Mesothelial cell of epicardium (in vitro differentiated cells): ENCODE measurements around the gene GRIN3B. TPM values are rescaled to one million over a fixed set of nuclear protein-coding genes. Genes with fewer than 3 reads are reported as not detected.
"Not testable (repeated sequence)": the region's sequence is repeated elsewhere in the genome, so short reads cannot be mapped to it uniquely, and the experiment has no call there.

Experiments used
- DNase-seq, 2 experiments: peaks; one replicate each; pipeline ENCODE4 v3.0.0; 2021; ENCODE audit warnings: low spot score in 2 of 2; ENCODE audit not compliant: unreplicated experiment in 2 of 2
- H3K27ac Mint-ChIP-seq: 2 replicates; pipeline ENCODE4 v1.8.0; 2021; ENCODE audit warnings: mixed read lengths
- H3K27me3 Mint-ChIP-seq: 2 replicates; pipeline ENCODE4 v1.8.0; 2021; ENCODE audit warnings: low read depth, mixed read lengths
- H3K36me3 Mint-ChIP-seq: 2 replicates; pipeline ENCODE4 v1.8.0; 2021; ENCODE audit warnings: mixed read lengths
- H3K4me1 Mint-ChIP-seq: 2 replicates; pipeline ENCODE4 v1.8.0; 2021; ENCODE audit warnings: mixed read lengths
- H3K4me3 Mint-ChIP-seq: 2 replicates; pipeline ENCODE4 v1.8.0; 2021; ENCODE audit warnings: mild to moderate bottlenecking, moderate library complexity, mixed read lengths
- H3K9me3 Mint-ChIP-seq: 2 replicates; pipeline ENCODE4 v1.8.0; 2021; ENCODE audit warnings: mixed read lengths
- CTCF ChIP-seq: fragments of 200-600 bp; sonication (generic); IDR thresholded peaks from one replicate; pipeline ENCODE4 v1.5.0; 2021; ENCODE audit warnings: antibody characterized with exemption; ENCODE audit not compliant: unreplicated experiment
- total RNA-seq: library from RNA; stranded (reverse); gene quantifications from 3 replicates; pipeline ENCODE4 v1.2.1, GENCODE V29; 2021

The GRIN3B gene
- total RNA-seq, 1 donor from 2014 or later, result 0.34 TPM

GRCh38 chr19:954272-954671 is 45.9 kb upstream of the GRIN3B start:
- H3K27ac Mint-ChIP-seq, result peak overlapping the region; percentile 98
- H3K4me1 Mint-ChIP-seq, result peaks cover 58% of the 10 kb centered on the region
- peaks cover 3% of the 10 kb centered on the region for H3K36me3 Mint-ChIP-seq

GRCh38 chr19:954672-955494 is 45.3 kb upstream of the GRIN3B start:
- Mint-ChIP-seq H3K9me3 (no peaks in the 10 kb centered on the region), H3K4me1 (peaks cover 63% of the 10 kb centered on the region), H3K4me3 (peak overlapping the region; percentile 41), H3K36me3 (peaks cover 5% of the 10 kb centered on the region), H3K27ac (peak overlapping the region; percentile 98), H3K27me3 (no peaks in the 10 kb centered on the region)
- no peak for TF ChIP-seq CTCF
- DNase-seq, result no peak

More at GRCh38 chr19:954272-954671, 45.9 kb upstream of the GRIN3B start:
- no peaks in the 10 kb centered on the region for H3K27me3 Mint-ChIP-seq
- peak overlapping the region; percentile 41 for H3K4me3 Mint-ChIP-seq
- DNase-seq, result no peak
- no peak for TF ChIP-seq CTCF
- H3K9me3 Mint-ChIP-seq, result no peaks in the 10 kb centered on the region

- peaks cover 65% of the 10 kb centered on the region for H3K4me1 Mint-ChIP-seq
- H3K27ac Mint-ChIP-seq, result peak overlapping the region; percentile 96
- peak overlapping the region; percentile 13 for H3K4me3 Mint-ChIP-seq
- H3K36me3 Mint-ChIP-seq, result peaks cover 5% of the 10 kb centered on the region
- no peak for TF ChIP-seq CTCF
- no peaks in the 10 kb centered on the region for H3K9me3 Mint-ChIP-seq
- DNase-seq, result no peak
- H3K27me3 Mint-ChIP-seq, result no peaks in the 10 kb centered on the region
Observed at GRCh38 chr19:955803-956765, 44.1 kb upstream of the GRIN3B start.

- H3K4me1 Mint-ChIP-seq, result peaks cover 60% of the 10 kb centered on the region
Observed at GRCh38 chr19:956766-957440, 43.3 kb upstream of the GRIN3B start.

GRCh38 chr19:957578-957977 is 42.6 kb upstream of the GRIN3B start:
- H3K27ac Mint-ChIP-seq, result peak overlapping the region; percentile 96
- not testable (repeated sequence) for H3K4me3 Mint-ChIP-seq, H3K27me3 Mint-ChIP-seq, H3K36me3 Mint-ChIP-seq, H3K9me3 Mint-ChIP-seq, DNase-seq
- H3K4me1 Mint-ChIP-seq, result peaks cover 63% of the 10 kb centered on the region

More at GRCh38 chr19:956766-957440, 43.3 kb upstream of the GRIN3B start:
- Mint-ChIP-seq H3K27me3 (no peaks in the 10 kb centered on the region), H3K36me3 (peaks cover 5% of the 10 kb centered on the region), H3K4me3 (peak overlapping the region; percentile 14), H3K9me3 (no peaks in the 10 kb centered on the region), H3K27ac (peak overlapping the region; percentile 96)
- DNase-seq, result no peak
- no peak for TF ChIP-seq CTCF
